Liver (tissue), 9 donors: ENCODE data around the gene BEGAIN. TPM values are rescaled to one million over a fixed set of nuclear protein-coding genes. Genes with fewer than 3 reads are reported as not detected.

Source experiments
- DNase-seq: peaks from one replicate; pipeline ENCODE4 v3.0.0-alpha.2; 2017; ENCODE audit warnings: low spot score
- H3K27ac ChIP-seq, 2 donors: one replicate each; pipeline ENCODE4 v1.7.0; 2013; ENCODE audit warnings: inconsistent platforms in 2 of 2, low read length in 2 of 2, control low read depth in 1 of 2, low read depth in 1 of 2, mild to moderate bottlenecking in 1 of 2
- H3K27me3 ChIP-seq, 4 donors: one replicate each; pipeline versions ENCODE4 v1.6.1 to v1.7.0; 2013; ENCODE audit warnings: low read length in 3 of 4, inconsistent platforms in 1 of 4, mild to moderate bottlenecking in 1 of 4, moderate library complexity in 1 of 4; ENCODE audit not compliant: control insufficient read depth in 4 of 4, insufficient read depth in 4 of 4
- H3K36me3 ChIP-seq, 4 donors: one replicate each; pipeline versions ENCODE4 v1.6.1 to v1.7.0; 2013; ENCODE audit warnings: low read length in 3 of 4, mild to moderate bottlenecking in 3 of 4, low read depth in 1 of 4, moderate library complexity in 1 of 4; ENCODE audit not compliant: control insufficient read depth in 4 of 4, insufficient read depth in 3 of 4
- H3K4me1 ChIP-seq, 4 donors: one replicate each; pipeline versions ENCODE4 v1.6.1 to v1.7.0; 2013; ENCODE audit warnings: low read length in 3 of 4, mild to moderate bottlenecking in 3 of 4, moderate library complexity in 1 of 4; ENCODE audit not compliant: control insufficient read depth in 4 of 4, insufficient read depth in 4 of 4
- H3K4me3 ChIP-seq, 3 donors: one replicate each; pipeline versions ENCODE4 v1.6.1 to v1.7.0; 2013; ENCODE audit warnings: low read length in 3 of 3, control low read depth in 1 of 3, low read depth in 1 of 3, mild to moderate bottlenecking in 1 of 3
- H3K9ac ChIP-seq, 2 donors: one replicate each; pipeline ENCODE4 v1.7.0; 2013; ENCODE audit warnings: low read length in 2 of 2, mild to moderate bottlenecking in 2 of 2, moderate library complexity in 2 of 2, control low read depth in 1 of 2, low read depth in 1 of 2
- H3K9me3 ChIP-seq, 4 donors: one replicate each; pipeline versions ENCODE4 v1.6.1 to v1.7.0; 2013; ENCODE audit warnings: low read length in 3 of 4; ENCODE audit not compliant: control insufficient read depth in 4 of 4
- EGR1 ChIP-seq, 2 donors: IDR thresholded peaks; 2 replicates each; pipeline ENCODE4 v1.6.1; 2016 to 2018; ENCODE audit warnings: antibody characterized with exemption in 2 of 2, low read depth in 2 of 2
- FOXA1 ChIP-seq: IDR thresholded peaks from 2 replicates; pipeline ENCODE4 v1.6.1; 2016; ENCODE audit warnings: antibody characterized with exemption
- FOXA2 ChIP-seq: IDR thresholded peaks from 2 replicates; pipeline ENCODE4 v1.6.1; 2016; ENCODE audit warnings: antibody characterized with exemption
- GABPA ChIP-seq, 2 donors: IDR thresholded peaks in 1 of 2; conservative IDR thresholded peaks in 1 of 2; 2 replicates each; pipeline ENCODE4 v1.6.1; 2016; ENCODE audit warnings: antibody characterized with exemption in 2 of 2, mild to moderate bottlenecking in 1 of 2, moderate library complexity in 1 of 2
- HNF4A ChIP-seq, 2 donors: conservative IDR thresholded peaks; 2 replicates each; pipeline ENCODE4 v1.6.1; 2016; ENCODE audit warnings: antibody characterized with exemption in 2 of 2, mild to moderate bottlenecking in 2 of 2
- HNF4G ChIP-seq: IDR thresholded peaks from 2 replicates; pipeline ENCODE4 v1.6.1; 2016; ENCODE audit warnings: antibody characterized with exemption
- JUND ChIP-seq, 2 donors: IDR thresholded peaks; 2 replicates each; pipeline ENCODE4 v1.6.1; 2016; ENCODE audit warnings: antibody characterized with exemption in 2 of 2
- NR2F2 ChIP-seq: IDR thresholded peaks from 2 replicates; pipeline ENCODE4 v1.6.1; 2016; ENCODE audit warnings: antibody characterized with exemption
- RAD21 ChIP-seq, 2 donors: IDR thresholded peaks; 2 replicates each; pipeline ENCODE4 v1.6.1; 2016; ENCODE audit warnings: antibody characterized with exemption in 2 of 2, mild to moderate bottlenecking in 2 of 2
- RXRA ChIP-seq, 2 donors: IDR thresholded peaks; 2 replicates each; pipeline ENCODE4 v1.6.1; 2017 to 2018; ENCODE audit warnings: antibody characterized with exemption in 2 of 2, mild to moderate bottlenecking in 1 of 2
- SP1 ChIP-seq: IDR thresholded peaks from 2 replicates; pipeline ENCODE4 v1.6.1; 2018; ENCODE audit warnings: antibody characterized with exemption, mild to moderate bottlenecking
- TAF1 ChIP-seq: conservative IDR thresholded peaks from 2 replicates; pipeline ENCODE4 v1.6.1; 2016; ENCODE audit warnings: antibody characterized with exemption, mild to moderate bottlenecking
- YY1 ChIP-seq: IDR thresholded peaks from 2 replicates; pipeline ENCODE4 v1.6.1; 2016; ENCODE audit warnings: antibody characterized with exemption, mild to moderate bottlenecking
- WGBS: extraction: QIAGEN DNeasy Blood & Tissue Kit; methylation state at CpG from one replicate; pipeline ENCODE4 v1.1.7; 2013; 5-methylcytosine and 5-hydroxymethylcytosine counted together
- polyA plus RNA-seq, 2 donors: library from polyadenylated mRNA; stranded (reverse) in 1 of 2; unstranded in 1 of 2; fragments of 200-250 nt in 1 of 2; fragments of >200 nt in 1 of 2; fragmentation: Nextera tagmentation in 1 of 2; extraction: Ambion mirVana in 1 of 2; gene quantifications; one replicate each; pipeline versions ENCODE4 v1.2.1 to v1.2.3, GENCODE V29; 2013 to 2015
- total RNA-seq, 2 donors: library from RNA; depleted of rRNA; stranded (reverse); fragments of >200 nt; gene quantifications; one replicate each; pipeline ENCODE4 v1.2.3, GENCODE V29; 2014
- TF ChIP-seq, protein P1 (sequence below): IDR thresholded peaks from 2 replicates; pipeline ENCODE4 v1.6.1; 2016; ENCODE audit warnings: antibody characterized with exemption
- TF ChIP-seq, protein P2 (sequence below): IDR thresholded peaks from 2 replicates; pipeline ENCODE4 v1.6.1; 2016; ENCODE audit warnings: antibody characterized with exemption
- TF ChIP-seq, protein P3 (sequence below): fragments of 150-350 bp; IDR thresholded peaks from 2 replicates; pipeline ENCODE4 v1.5.1; 2017; ENCODE audit warnings: improper control_type of control experiment, low read depth, low read length; ENCODE audit not compliant: missing input control
- TF ChIP-seq, protein P4 (sequence below): IDR thresholded peaks from 2 replicates; pipeline ENCODE4 v1.6.1; 2016; ENCODE audit warnings: antibody characterized with exemption
- donor health status: healthy.
- donor health status: healthy.
- donor health status: healthy.
- donor health status: healthy.
- donor health status: healthy.

BEGAIN gene
- total and polyA plus RNA-seq, 4 donors = 0.11 to 1.9 (median 0.29) TPM

DNA sequence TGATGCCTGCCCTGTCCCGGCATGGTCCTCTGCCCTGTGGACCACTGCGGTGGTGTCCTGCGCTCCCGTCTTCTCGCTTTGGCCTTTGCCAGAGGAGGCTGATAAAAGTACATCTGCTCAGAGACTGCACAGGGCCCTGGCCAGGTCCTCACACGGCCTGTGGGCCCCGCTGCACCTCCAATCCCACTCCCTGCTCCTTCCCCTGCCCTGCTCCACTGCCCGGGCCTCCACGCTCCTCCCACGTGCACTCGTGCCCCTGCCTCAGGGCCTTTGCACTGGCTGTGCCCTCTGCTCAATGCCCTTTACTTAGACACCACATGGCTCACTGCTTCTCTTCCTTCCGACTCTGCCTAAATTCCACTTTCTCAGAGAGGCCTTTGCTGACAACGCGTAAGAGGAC, 49.3 kb upstream of the BEGAIN start (continued):
- TF ChIP-seq, protein P1, sequence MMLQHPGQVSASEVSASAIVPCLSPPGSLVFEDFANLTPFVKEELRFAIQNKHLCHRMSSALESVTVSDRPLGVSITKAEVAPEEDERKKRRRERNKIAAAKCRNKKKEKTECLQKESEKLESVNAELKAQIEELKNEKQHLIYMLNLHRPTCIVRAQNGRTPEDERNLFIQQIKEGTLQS = no peak
- no peak for TF ChIP-seq SP1
- no peak for TF ChIP-seq YY1
- TF ChIP-seq JUND (IDR thresholded peaks at IDR 0.05) = no peak
- no peak for TF ChIP-seq RXRA (IDR thresholded peaks at IDR 0.05)
- no peak for TF ChIP-seq NR2F2

DNA sequence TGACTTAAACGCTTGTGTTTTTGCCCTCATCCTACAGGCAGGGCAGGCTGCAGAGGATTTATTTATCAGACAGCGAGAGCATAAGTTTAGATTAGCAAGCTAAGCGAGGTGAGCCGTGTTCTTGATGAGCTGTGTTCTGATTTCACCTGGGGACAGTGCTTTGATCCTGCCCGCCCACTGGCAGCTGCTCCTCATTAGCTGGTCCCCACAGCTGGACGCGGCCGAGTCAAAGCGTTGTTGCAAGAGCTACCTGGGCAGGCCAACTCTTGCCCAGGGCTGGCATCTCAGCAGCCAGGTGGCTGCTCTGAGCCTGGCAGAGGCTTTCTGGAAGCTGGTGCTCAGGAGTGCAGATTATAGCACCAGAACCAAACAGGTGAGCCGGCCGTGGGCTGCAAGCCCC, 46.8 kb upstream of the BEGAIN start:
- no peaks in the 10 kb centered on the region for H3K27me3 ChIP-seq
- no peak for DNase-seq
- TF ChIP-seq FOXA2 = no peak
- TF ChIP-seq TAF1 = no peak
- TF ChIP-seq, protein P2, sequence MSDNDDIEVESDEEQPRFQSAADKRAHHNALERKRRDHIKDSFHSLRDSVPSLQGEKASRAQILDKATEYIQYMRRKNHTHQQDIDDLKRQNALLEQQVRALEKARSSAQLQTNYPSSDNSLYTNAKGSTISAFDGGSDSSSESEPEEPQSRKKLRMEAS = no peak
- no peak for TF ChIP-seq EGR1 (IDR thresholded peaks at IDR 0.05; ENCODE audit: low read depth in 2 of 2)
- TF ChIP-seq FOXA1 = no peak
- TF ChIP-seq RXRA (IDR thresholded peaks at IDR 0.05) = no peak
- no peak for TF ChIP-seq GABPA (IDR thresholded peaks at IDR 0.05 in 1 of 2, conservative IDR thresholded peaks at IDR 0.05 in 1 of 2)
- no peak for TF ChIP-seq RAD21 (IDR thresholded peaks at IDR 0.05)
- H3K4me3 ChIP-seq = no peak overlapping the region
- 75% methylated on average over 11 of the region's 11 CpGs for WGBS
- no peaks in the 10 kb centered on the region for H3K36me3 ChIP-seq
- H3K4me1 ChIP-seq = no peaks in the 10 kb centered on the region
- H3K9me3 ChIP-seq = no peaks in the 10 kb centered on the region
- H3K27ac ChIP-seq = no peak overlapping the region
- no peak overlapping the region for H3K9ac ChIP-seq

DNA sequence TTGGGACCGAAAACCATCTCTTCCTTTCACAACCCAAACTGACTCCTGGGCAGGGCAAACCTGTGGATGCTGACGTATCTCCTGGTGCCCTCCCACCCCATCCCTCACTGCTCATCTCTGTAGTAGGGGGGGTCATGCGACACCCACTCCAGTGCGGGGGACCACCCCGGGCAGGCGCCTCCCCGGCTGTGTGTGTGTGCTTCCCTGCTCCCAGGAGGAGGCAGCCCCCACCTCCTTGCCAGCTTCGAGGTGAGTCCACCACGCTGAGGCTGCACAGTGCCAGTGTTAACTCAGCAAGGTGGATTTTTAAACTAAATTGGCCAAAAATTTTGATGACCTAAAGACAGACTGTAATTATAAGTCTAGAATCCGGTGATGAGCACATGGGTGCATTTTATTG, 46.2 kb upstream of the BEGAIN start:
- Histone ChIP-seq H3K36me3 (no peaks in the 10 kb centered on the region), H3K27me3 (no peaks in the 10 kb centered on the region), H3K27ac (no peak overlapping the region), H3K4me3 (no peak overlapping the region), H3K9me3 (no peaks in the 10 kb centered on the region), H3K4me1 (no peaks in the 10 kb centered on the region), H3K9ac (no peak overlapping the region)
- 86% methylated on average over 10 of the region's 10 CpGs for WGBS
- TF ChIP-seq HNF4A (conservative IDR thresholded peaks at IDR 0.05) = no peak
- no peak for TF ChIP-seq EGR1 (IDR thresholded peaks at IDR 0.05; ENCODE audit: low read depth in 2 of 2)
- TF ChIP-seq, protein P3, sequence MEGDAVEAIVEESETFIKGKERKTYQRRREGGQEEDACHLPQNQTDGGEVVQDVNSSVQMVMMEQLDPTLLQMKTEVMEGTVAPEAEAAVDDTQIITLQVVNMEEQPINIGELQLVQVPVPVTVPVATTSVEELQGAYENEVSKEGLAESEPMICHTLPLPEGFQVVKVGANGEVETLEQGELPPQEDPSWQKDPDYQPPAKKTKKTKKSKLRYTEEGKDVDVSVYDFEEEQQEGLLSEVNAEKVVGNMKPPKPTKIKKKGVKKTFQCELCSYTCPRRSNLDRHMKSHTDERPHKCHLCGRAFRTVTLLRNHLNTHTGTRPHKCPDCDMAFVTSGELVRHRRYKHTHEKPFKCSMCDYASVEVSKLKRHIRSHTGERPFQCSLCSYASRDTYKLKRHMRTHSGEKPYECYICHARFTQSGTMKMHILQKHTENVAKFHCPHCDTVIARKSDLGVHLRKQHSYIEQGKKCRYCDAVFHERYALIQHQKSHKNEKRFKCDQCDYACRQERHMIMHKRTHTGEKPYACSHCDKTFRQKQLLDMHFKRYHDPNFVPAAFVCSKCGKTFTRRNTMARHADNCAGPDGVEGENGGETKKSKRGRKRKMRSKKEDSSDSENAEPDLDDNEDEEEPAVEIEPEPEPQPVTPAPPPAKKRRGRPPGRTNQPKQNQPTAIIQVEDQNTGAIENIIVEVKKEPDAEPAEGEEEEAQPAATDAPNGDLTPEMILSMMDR = no peak
- TF ChIP-seq FOXA2 = no peak
- TF ChIP-seq FOXA1 = no peak
- TF ChIP-seq, protein P4, sequence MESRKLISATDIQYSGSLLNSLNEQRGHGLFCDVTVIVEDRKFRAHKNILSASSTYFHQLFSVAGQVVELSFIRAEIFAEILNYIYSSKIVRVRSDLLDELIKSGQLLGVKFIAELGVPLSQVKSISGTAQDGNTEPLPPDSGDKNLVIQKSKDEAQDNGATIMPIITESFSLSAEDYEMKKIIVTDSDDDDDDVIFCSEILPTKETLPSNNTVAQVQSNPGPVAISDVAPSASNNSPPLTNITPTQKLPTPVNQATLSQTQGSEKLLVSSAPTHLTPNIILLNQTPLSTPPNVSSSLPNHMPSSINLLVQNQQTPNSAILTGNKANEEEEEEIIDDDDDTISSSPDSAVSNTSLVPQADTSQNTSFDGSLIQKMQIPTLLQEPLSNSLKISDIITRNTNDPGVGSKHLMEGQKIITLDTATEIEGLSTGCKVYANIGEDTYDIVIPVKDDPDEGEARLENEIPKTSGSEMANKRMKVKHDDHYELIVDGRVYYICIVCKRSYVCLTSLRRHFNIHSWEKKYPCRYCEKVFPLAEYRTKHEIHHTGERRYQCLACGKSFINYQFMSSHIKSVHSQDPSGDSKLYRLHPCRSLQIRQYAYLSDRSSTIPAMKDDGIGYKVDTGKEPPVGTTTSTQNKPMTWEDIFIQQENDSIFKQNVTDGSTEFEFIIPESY = no peak
- TF ChIP-seq, protein P1 = no peak
- no peak for TF ChIP-seq JUND (IDR thresholded peaks at IDR 0.05)
- no peak for TF ChIP-seq HNF4G
- no peak for TF ChIP-seq YY1
- no peak for TF ChIP-seq RXRA (IDR thresholded peaks at IDR 0.05)
- no peak for TF ChIP-seq RAD21 (IDR thresholded peaks at IDR 0.05)
- DNase-seq = no peak
